SK-N-SH treated with all-trans-retinoic acid at 6 μM for 48 hours (cell line): ENCODE data around the gene ZNF474.

ENCODE experiments used
- PPARA ChIP-seq: fragments of 250-450 bp; sonication (Bioruptor Pico); IDR thresholded peaks from 2 replicates; pipeline ENCODE4 v1.5.0; 2020; ENCODE audit warnings: mild to moderate bottlenecking, borderline replicate concordance
- TF ChIP-seq, protein P1 (sequence below): fragments of 250-450 bp; sonication (Bioruptor Pico); IDR thresholded peaks from 2 replicates; pipeline ENCODE4 v1.8.0; 2020; ENCODE audit warnings: mild to moderate bottlenecking, moderate library complexity, borderline replicate concordance

The ZNF474 gene

DNA sequence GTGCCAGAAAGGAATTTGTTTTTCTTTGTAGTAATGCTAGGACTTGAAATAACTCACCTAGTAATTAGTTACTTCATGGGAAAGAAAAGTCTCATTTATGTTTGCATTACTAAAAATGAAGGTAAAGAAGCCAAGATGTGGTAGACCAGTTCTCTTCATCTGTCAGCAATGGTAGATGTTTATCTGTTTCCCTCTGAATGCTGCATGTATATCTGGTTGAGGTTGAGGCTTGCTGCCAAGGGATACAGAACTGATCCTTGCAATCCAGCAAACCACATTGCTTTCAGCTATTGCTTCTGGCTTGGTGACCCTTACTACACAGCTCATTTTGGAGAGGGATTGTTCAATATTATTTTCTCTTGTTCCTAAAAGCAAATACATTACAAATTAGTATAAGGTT, 73.6 kb downstream of the ZNF474 start (continued):
- TF ChIP-seq, protein P1, sequence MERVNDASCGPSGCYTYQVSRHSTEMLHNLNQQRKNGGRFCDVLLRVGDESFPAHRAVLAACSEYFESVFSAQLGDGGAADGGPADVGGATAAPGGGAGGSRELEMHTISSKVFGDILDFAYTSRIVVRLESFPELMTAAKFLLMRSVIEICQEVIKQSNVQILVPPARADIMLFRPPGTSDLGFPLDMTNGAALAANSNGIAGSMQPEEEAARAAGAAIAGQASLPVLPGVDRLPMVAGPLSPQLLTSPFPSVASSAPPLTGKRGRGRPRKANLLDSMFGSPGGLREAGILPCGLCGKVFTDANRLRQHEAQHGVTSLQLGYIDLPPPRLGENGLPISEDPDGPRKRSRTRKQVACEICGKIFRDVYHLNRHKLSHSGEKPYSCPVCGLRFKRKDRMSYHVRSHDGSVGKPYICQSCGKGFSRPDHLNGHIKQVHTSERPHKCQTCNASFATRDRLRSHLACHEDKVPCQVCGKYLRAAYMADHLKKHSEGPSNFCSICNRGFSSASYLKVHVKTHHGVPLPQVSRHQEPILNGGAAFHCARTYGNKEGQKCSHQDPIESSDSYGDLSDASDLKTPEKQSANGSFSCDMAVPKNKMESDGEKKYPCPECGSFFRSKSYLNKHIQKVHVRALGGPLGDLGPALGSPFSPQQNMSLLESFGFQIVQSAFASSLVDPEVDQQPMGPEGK (CRISPR knock-in tag) = no peak
- no peak for TF ChIP-seq PPARA (CRISPR knock-in tag)
